GM21360 (cell line): Measurements from ENCODE around the gene KCNG2.

Experiments used
- ATAC-seq: cut with Tn5 transposase; IDR thresholded peaks from one replicate; pipeline ENCODE4 v1.9.1; 2021; ENCODE audit warnings: mild to moderate bottlenecking, moderate library complexity; ENCODE audit not compliant: unreplicated experiment

Gene KCNG2

DNA sequence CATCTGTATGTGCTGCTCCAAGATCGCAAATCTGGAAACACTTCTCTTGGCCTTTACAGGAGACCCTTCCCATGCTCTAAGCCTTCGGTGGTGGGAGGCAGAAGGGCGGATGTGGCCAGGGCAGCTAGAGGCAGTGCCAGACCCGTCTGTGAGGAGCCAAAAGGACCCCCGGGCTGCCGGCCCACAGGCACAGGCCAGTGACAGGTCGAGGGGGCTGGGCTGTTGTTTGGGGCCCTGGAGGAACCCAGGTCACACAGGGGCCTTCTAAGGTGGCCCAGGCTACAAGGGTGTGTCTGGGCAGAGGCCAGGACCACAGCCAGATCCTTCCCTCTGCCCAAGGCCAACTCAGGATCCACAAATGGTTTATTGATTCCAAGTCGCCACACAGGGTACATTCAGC lies 104.3 kb downstream of the KCNG2 start:
- no peak for ATAC-seq

GRCh38 chr18:79902640-79903039 lies 104.9 kb downstream of the KCNG2 start:
- ATAC-seq, result no peak

DNA sequence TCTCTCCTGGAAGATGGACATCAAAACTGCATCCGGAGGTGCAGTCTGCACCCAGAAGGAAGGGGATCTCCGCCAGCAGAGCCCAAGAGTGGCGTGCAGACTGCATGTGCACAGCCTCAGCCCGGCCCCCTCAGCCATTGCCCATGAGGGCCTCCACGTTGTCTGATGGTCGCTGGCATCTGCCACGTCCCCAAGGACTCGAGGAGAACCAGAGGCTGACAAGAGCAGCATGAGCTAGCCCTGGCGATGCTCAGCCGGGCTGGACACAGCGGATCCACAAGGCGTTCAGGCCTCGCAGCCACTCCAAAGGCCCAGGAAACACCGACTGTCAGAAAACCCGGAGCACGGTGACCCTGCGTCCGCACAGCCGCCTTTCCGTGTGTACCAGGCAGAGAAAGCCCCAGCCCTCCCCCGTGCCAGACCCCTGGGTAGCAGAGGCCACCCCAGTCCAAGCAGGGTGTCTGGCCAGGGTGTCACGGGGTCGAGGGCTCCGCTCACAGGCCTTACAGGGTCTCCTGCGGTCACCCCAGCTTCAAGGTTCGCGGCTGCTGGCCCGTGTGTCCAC lies 105.4 kb downstream of the KCNG2 start:
- no peak for ATAC-seq

GRCh38 chr18:79903787-79904356 lies 106.1 kb downstream of the KCNG2 start:
- no peak for ATAC-seq

DNA sequence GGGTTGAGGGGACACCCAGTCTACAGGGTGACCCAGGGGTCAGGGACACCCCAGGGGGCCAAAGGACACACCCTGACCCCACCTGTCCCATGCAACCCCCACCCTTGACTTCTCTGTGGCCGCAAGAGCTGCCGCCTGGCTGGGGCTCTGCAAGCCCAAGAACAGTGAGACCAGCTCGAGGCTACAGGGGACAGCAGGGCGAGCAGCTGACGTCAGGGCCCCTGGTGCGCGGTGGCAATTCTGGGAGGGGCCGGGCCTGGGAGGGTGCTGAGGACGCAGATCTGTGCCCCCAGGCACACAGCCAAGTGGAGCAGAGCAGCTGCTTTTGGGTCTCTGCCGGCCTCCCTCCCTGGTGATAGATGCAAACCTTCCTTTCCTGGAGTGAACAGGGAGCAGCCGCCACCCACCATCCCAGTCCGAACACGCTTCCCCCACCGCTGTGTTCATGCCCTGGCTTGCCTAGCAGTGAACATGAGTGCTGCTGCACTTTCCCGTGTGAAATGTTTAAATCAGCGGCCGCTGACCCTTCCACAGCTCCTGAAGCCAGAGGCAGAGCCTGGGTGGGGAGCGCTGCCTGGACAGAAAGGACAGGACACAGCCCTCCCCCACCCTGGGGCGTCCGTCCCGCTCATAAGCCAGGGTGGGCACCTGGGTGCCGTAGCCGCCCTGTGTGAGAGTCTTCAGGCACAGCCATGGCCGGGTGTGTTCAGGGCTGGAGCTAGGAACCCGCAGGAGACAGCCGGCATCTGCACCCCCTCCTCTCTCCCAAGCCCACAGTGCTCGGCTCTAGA lies 106.8 kb downstream of the KCNG2 start:
- no peak for ATAC-seq

DNA sequence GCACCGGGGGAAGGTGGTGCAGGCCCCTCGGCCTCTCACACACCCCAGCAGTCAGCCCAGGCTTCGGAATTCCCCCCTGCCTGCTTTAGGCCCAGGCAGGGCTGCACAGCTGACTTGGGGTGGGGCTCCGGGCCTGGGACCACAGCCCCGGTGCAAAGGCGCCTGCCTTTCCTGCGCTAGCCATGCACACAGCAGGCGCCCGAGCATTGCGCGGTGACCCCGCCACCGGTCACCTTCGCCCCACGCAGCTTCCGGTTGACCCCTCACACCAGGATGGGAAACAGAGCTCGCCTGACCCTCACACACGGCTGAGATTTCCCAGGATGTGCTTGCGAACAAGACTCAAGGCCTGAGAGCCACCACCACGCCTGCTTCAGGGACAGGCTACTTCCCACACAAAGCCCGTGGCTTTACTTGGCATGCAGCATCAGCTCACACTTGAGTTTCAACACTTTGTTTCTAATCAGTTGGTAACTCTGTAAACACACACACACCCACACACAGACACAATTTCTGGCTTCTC lies 107.7 kb downstream of the KCNG2 start:
- ATAC-seq, result no peak

DNA sequence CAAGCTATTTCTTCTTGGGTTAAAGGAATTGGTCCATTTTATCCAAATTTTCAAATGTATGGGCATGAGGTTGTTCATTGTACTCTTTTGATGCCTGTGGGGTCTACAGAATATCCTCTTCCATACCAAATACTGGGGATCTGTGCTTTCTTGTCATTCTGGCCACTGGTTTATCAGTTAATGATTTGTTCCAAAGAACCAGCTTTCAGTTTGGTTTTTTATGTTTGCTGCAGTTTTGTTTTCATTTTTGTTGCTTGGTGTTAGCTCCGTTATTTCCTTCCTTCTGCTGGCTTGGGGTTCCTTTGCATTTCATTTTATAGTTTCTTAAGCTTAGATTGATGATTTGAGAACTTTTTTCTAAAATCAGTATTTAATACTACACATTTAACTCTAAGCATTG lies 108.3 kb downstream of the KCNG2 start:
- no peak for ATAC-seq

DNA sequence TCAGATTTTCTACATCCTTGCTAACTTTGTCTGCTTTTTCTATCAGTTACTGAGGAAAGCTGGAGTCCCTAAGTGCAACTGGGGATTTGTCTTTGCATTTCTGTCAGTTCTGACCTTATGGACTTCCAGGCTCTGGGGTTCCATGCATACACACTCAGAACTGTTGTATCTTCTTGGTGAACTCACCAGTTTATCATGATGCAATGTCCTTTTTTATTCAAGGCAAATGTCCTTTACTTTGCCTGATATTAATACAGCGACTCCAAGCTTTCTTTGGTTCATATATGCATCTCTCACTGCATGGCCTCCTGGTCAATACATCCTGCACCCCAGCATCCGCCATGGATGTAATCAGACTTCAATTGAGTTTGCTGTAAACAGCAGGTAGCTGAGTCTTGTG lies 109.0 kb downstream of the KCNG2 start:
- no peak for ATAC-seq

DNA sequence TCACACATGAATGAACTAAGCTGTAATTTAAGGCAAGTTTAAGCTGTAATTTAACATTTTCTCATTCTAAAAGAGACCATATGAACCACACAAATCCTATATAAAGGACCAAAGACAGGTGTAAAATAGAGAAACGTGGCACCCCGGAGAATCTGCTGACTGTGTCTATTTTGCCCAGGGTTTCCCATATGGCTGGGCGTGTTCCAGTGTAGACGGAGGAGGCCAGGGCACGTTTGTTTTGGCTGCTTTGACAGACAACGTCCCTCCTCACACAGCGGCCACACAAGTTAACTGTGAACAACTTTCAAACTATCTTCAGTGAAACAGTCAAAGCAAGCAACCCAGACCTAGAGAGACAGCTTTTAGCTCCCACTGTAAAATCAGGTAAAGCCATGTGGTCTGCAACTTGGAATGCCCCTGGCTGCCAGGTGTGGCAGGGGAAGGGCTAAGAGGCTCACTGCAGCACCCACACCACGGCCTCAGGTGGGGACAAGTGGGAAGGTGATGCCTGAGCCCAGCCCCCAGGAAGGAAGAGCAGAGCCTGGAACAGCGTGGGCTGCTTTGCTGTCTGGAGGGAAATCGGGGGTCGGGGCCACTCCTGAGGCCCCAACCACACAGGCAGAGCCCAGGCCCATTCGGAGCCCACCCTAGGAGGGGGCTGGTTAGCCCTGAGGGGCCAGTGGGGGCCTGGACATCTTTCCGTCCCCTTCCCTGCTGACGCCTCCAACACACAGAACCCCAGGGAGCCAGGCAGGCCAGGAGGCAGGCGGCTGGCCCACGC lies 113.0 kb downstream of the KCNG2 start:
- ATAC-seq, result no peak

DNA sequence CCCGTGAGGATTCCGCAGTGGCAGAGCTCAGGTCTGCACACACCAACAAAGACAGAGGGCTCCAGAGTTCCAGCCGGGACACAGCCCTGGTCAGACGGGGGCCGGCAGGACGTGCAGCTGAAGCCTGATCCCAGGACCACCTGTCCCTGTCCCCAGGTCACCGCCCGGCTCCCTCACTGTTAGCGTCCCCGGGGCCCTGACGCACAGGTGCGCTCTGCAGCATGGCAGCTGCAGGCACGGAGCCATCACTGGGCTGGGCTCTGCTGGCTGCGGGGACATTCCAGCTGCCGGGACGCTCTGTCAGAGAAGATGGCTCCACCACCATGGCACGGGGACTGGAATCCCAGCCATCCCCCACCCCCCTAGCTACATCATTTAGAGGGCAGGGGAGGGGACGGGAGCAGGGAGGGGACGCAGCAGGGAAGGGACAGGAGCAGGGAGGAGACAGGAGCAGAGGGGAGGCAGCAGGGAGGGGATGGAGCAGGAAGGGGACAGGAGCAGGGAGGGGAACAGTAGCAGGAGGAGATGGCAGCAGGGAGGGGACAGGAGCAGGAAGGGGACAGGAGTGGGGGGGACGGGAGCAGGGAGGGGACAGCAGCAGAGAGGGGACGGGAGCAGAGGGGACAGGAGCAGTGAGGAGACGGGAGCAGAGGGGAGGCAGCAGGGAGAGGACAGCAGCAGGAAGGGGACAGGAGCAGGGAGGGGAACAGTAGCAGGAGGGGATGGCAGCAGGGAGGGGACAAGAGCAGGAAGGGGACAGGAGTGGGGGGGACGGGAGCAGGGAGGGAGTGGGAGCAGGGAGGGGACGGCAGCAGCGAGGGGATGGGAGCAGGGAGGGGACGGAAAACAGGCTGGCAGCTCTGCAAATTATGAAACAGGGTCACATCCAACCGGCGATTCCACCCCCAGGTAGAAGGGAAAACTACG lies 113.9 kb downstream of the KCNG2 start:
- ATAC-seq, result no peak

DNA sequence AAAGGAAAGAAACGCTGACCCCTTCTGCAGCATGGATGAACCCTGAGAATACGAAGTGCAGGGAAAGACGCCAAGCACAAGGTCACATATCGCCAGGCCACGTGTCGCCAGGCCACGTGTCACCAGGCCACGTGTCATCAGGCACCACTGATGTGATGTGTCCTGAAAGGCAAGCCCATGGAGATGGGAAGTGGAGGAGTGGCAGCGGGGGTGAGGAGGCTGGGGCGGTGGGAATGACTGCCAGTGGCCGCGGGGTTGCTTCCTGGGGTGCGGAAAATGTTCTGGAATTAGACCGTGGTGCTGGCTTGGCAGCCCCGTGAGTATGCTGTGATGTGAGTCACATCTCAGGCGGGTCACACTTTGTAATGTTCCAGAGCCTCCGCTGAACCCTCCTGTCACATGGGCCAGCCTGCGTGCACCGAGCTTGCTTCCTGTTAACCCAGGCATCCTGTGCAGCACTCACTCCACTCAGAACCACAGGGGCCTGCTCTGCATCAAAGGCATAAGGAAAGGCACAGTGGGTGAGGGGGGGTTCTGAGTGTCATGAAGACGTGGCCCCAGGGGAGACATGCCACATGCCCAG lies 114.8 kb downstream of the KCNG2 start:
- ATAC-seq, result no peak

DNA sequence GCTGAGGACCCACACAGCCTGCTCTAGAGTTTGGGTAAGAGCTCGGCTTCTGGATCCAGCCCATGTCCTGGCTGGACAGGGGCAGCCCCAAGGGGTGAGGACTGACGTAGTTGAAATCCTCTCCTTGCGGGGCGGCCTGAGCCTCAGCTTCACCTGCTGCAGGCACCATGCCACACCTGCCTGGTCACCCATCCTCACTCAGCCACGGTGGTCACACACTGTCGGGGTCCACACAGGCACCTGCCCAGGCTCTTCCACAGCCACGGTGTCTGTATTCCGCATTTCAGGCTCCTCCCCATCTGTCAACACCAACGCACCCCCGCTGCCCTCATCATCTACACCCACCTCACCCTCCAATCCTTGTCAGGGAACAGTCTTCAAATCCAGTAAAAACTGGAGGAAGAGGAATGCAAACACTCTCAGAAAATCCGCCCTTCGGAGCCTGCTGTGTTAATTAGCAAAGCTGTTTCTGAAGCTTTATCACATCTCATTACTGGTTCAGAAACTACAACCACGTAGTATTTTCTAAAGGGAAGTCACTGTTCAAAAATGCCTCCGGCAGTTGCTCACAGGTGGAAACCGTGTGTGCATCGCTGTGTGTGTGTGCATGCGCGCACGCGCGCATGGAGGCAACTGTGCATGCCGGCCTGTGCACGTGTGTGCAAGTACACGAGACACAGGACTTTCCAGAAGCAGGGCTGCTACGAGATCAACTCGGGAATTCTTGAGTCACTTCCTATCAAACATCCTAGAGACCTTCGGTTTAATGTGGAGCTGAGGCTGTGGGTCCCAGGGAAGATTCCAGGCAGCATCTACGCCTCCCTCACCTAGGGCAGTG lies 115.5 kb downstream of the KCNG2 start:
- ATAC-seq, result no peak

- ATAC-seq, result no peak
These were observed 116.9 kb downstream of the KCNG2 start for GRCh38 chr18:79914614-79915160.

DNA sequence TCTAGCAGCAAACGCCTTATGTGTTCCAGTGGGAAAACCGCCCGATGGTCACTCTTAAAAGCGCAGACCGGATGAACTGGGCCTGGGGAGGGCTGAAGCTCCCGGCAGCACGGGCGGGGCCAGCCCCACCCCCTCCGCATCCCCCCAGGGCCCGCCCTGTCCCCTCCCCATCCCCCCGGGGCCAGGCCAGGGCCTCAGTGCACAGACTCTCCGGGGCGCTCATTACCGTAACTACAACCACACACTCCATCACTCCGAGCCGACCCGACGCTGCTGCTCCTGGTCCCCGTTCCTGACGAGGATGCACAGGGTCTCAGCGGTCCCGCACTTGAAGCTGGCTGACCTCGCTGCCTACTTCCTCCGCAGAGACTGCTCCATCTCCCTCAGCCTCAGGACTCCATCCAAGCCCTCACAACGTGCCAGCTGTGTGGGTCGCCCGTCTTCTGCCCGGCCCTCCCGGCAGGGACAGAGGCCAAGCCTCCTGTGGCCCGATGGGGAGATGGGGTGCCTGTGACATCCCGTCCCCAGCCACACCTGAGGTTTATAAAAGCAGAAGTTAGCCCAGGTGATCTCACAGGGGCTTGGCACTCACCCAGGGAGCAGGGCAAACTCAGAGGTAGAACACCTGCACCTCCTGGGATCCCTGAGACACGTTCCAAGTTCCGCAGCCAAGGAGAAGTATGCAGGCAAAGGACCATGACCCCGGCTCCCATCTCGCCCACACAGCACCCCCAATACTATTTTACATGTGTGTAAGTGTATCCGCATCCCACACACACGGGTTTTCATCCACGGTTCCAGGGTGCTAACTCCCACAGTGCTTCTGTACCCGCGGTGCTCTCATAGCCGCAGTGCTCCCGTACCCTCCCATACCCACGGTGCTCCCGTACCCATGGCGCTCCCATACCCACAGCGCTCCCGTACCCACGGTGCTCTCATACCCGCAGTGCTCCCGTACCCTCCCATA lies 117.7 kb downstream of the KCNG2 start:
- no peak for ATAC-seq

DNA sequence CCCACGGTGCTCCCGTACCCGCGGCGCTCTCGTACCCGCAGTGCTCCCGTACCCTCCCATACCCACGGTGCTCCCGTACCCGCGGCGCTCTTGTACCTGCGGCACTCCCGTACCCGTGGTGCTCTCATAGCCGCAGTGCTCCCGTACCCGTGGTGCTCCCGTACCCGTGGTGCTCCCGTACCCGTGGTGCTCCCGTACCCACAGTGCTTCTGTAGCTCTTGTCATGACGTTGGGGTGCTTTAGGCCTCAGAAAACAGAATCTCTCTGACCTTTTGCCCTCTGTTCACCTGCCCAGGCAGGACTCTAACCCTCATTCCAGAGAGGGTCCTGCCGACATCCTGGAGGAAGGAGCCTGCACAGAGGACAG lies 118.4 kb downstream of the KCNG2 start:
- no peak for ATAC-seq

DNA sequence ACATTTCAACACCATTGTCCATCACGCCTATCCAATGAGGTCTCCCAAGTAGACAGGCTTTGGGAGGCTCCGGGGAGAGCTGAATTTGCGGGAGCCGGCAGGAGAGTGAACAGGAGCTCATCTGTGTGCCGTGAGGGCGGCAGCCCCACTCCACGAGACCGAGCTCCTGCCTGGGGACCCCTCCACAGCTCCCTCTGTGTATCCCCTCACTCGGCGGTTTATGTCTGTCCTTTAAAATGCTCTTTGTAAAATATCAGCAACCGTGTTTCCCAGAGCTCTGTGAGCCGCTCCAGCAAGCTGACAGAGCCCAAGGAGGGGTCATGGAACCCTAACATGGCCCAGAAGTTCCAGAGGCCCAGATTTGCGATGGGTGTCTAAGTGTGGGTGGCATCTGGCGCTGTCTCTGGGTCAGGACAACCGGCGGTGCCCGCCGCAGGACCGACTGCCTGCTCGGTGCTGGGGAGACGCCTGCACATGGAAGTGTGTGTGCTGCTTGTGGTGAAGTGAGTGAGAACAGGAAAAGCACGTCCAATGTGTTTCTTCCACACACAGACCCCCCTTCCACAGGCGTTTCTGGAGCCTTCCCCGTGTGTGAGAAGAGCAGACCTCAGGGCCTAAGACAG lies 118.9 kb downstream of the KCNG2 start:
- no peak for ATAC-seq

DNA sequence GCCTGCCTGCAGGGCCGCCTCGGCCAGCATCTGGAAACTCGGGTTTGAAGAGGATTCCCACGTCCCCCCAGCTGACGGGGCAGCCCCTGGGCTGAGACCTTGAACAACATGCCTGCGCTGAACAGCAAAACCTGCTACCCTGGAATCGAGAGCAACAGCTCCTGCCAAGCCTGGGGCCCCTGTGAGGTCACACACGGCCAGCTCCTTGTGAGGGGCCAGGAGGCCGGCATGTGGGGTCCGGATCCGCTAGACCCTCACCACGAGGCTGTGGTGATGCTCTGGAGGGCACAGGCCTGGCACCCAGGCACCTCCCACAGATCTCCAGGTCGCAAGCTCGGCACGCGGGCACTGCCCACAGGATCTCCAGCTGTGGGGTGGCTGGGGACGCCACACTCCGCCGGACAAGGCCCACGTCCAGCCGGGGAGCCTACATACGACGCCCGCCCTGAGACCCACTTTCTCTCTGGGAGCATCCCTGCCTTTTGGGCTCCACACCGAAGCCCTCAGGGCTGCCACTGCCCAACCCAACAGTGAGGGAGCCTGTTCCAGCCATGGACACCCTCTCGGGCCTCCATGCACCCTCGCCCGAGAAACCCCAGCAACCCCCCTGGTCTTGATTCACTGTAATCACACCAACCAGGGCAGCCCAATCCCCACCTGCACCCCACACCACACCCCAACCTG lies 119.6 kb downstream of the KCNG2 start:
- no peak for ATAC-seq
